HEK293T (cell line): Measurements from ENCODE around the gene HSPB7.

Source experiments
- FOXM1 ChIP-seq: fragments of 450-650 bp; IDR thresholded peaks from 2 replicates; pipeline ENCODE4 v1.6.1; 2017; ENCODE audit warnings: mild to moderate bottlenecking, borderline replicate concordance
- SUZ12 ChIP-seq: fragments of 450-650 bp; IDR thresholded peaks from 2 replicates; pipeline ENCODE4 v1.6.1; 2016; ENCODE audit warnings: mild to moderate bottlenecking
- ZNF384 ChIP-seq: fragments of 450-650 bp; IDR thresholded peaks from 2 replicates; pipeline ENCODE4 v1.6.1; 2016
- TF ChIP-seq, protein P1 (sequence below): fragments of 450-650 bp; IDR thresholded peaks from 2 replicates; pipeline ENCODE4 v1.6.1; 2016

DNA sequence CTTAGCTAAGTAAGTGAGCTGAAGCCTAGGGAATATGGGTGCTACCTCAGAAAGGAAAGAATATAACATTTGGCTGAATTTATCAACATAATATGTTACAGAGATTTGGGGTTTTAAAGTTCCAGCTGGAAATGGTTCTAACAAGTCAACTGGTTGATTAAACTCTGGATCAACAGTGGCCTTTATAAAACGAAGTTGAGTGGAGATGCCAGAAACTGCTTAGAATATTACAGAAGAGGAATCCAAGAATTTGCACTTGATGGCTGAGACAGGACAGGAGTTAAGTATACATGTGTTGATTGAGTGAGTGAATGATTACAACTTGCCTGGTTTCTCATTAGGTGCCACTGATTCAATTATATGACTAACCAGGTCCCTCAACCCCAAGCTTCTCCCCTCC is 34.6 kb downstream of the HSPB7 start:
- no peak for TF ChIP-seq SUZ12
- no peak for TF ChIP-seq ZNF384
- TF ChIP-seq FOXM1, result no peak
- TF ChIP-seq, protein P1, sequence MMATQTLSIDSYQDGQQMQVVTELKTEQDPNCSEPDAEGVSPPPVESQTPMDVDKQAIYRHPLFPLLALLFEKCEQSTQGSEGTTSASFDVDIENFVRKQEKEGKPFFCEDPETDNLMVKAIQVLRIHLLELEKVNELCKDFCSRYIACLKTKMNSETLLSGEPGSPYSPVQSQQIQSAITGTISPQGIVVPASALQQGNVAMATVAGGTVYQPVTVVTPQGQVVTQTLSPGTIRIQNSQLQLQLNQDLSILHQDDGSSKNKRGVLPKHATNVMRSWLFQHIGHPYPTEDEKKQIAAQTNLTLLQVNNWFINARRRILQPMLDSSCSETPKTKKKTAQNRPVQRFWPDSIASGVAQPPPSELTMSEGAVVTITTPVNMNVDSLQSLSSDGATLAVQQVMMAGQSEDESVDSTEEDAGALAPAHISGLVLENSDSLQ, result no peak
